ENCODE data around the gene NNT.
A peak's percentile ranks its signal among the peaks of the same experiment; 100 is the strongest.
"Not testable (repeated sequence)": the region's sequence is repeated elsewhere in the genome, so short reads cannot be mapped to it uniquely, and the experiment has no call there.

The NNT gene

GRCh38 chr5:43667379-43667778 lies 64.4 kb downstream of the NNT start:
- DNase-seq (ENCODE audit: low read depth) = not testable (repeated sequence)

GRCh38 chr5:43674536-43674935 lies 71.6 kb downstream of the NNT start:
- peak; percentile 50 for DNase-seq (ENCODE audit: low read depth)

- no peak for DNase-seq (ENCODE audit: low read depth)
These were observed 72.4 kb downstream of the NNT start for GRCh38 chr5:43675357-43675756.

GRCh38 chr5:43676083-43676840 lies 73.3 kb downstream of the NNT start:
- DNase-seq (ENCODE audit: low read depth) = no peak

- DNase-seq (ENCODE audit: low read depth) = no peak
These were observed 74.3 kb downstream of the NNT start for GRCh38 chr5:43677253-43677652.

GRCh38 chr5:43679214-43679613 lies 76.2 kb downstream of the NNT start:
- no peak for DNase-seq (ENCODE audit: low read depth)

GRCh38 chr5:43680286-43680685 lies 77.3 kb downstream of the NNT start:
- DNase-seq (ENCODE audit: low read depth) = no peak

GRCh38 chr5:43683884-43684471 lies 81.0 kb downstream of the NNT start:
- DNase-seq (ENCODE audit: low read depth) = no peak

- DNase-seq (ENCODE audit: low read depth) = peak; percentile 47
These were observed 82.4 kb downstream of the NNT start for GRCh38 chr5:43685252-43685950.

- peak; percentile 31 for DNase-seq (ENCODE audit: low read depth)
These were observed 84.3 kb downstream of the NNT start for GRCh38 chr5:43687275-43687674.

GRCh38 chr5:43691275-43691674 lies 88.3 kb downstream of the NNT start:
- DNase-seq (ENCODE audit: low read depth) = no peak

GRCh38 chr5:43691893-43692292 lies 88.9 kb downstream of the NNT start:
- DNase-seq (ENCODE audit: low read depth) = no peak

GRCh38 chr5:43693411-43693810 lies 90.4 kb downstream of the NNT start:
- DNase-seq (ENCODE audit: low read depth) = no peak

GRCh38 chr5:43694027-43694426 lies 91.0 kb downstream of the NNT start:
- no peak for DNase-seq (ENCODE audit: low read depth)

- not testable (repeated sequence) for DNase-seq (ENCODE audit: low read depth)
These were observed 93.5 kb downstream of the NNT start for GRCh38 chr5:43696444-43696843.

GRCh38 chr5:43699910-43700309 lies 96.9 kb downstream of the NNT start:
- no peak for DNase-seq (ENCODE audit: low read depth)

- no peak for DNase-seq (ENCODE audit: low read depth)
These were observed 97.6 kb downstream of the NNT start for GRCh38 chr5:43700601-43701000.

GRCh38 chr5:43701227-43701626 lies 98.2 kb downstream of the NNT start:
- DNase-seq (ENCODE audit: low read depth) = no peak

GRCh38 chr5:43702293-43702692 lies 99.3 kb downstream of the NNT start:
- no peak for DNase-seq (ENCODE audit: low read depth)

GRCh38 chr5:43702815-43703214 lies 99.8 kb downstream of the NNT start:
- peak; percentile 25 for DNase-seq (ENCODE audit: low read depth)

GRCh38 chr5:43704243-43704642 lies 101.3 kb downstream of the NNT start:
- no peak for DNase-seq (ENCODE audit: low read depth)

GRCh38 chr5:43706576-43706975 lies 103.6 kb downstream of the NNT start:
- DNase-seq (ENCODE audit: low read depth) = not testable (repeated sequence)

- peak; percentile 66 for DNase-seq (ENCODE audit: low read depth)
These were observed 108.5 kb downstream of the NNT start for GRCh38 chr5:43711496-43711895.

Data from EH (cell line).